ENCODE data around the gene NHLH1. TPM values are rescaled to one million over a fixed set of nuclear protein-coding genes. Genes with fewer than 3 reads are reported as not detected.

The NHLH1 gene
- polyA plus RNA-seq, 1 experiment, result 0.20 TPM

DNA sequence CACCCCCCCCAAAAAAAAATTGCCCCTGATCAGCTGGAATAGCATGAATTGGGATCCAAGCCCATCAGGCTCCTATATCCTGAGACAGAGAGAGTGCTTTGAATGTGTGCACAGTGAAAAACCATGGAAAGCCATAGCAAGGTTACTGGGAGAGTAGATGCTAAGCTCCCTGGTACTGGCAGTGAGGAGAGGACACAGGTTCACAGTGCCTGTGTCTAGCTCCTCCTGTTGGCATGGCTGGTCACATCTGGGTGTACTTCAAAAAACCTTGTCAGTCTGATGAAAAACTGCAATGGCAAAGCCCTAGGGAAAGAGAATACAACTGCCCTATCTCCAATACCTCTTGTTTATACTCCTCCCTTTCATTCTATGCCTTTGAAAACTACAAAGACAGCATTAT, 36.8 kb upstream of the NHLH1 start:
- TF ChIP-seq, protein P1, sequence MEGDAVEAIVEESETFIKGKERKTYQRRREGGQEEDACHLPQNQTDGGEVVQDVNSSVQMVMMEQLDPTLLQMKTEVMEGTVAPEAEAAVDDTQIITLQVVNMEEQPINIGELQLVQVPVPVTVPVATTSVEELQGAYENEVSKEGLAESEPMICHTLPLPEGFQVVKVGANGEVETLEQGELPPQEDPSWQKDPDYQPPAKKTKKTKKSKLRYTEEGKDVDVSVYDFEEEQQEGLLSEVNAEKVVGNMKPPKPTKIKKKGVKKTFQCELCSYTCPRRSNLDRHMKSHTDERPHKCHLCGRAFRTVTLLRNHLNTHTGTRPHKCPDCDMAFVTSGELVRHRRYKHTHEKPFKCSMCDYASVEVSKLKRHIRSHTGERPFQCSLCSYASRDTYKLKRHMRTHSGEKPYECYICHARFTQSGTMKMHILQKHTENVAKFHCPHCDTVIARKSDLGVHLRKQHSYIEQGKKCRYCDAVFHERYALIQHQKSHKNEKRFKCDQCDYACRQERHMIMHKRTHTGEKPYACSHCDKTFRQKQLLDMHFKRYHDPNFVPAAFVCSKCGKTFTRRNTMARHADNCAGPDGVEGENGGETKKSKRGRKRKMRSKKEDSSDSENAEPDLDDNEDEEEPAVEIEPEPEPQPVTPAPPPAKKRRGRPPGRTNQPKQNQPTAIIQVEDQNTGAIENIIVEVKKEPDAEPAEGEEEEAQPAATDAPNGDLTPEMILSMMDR (IDR thresholded peaks at IDR 0.05; ENCODE audit: insufficient read depth, low read depth, low read length), result no peak
- Histone ChIP-seq H3K4me3 (ENCODE audit: low read depth, low read length) (no peak overlapping the region), H3K36me3 (ENCODE audit: control insufficient read depth, insufficient read depth, low read length) (peaks cover 35% of the 10 kb centered on the region), H3K27me3 (ENCODE audit: control insufficient read depth, insufficient read depth, low read length) (no peaks in the 10 kb centered on the region)
- ChIA-PET POLR2A (no interaction called here), CTCF (interaction anchor here (1.3 to 4.3 kb wide), 3 partner anchors 11 to 38 kb away, joined by 3 to 18 read pairs (median 7); no protein-coding TSS in a partner anchor)
- DNase-seq (ENCODE audit: low read depth), result no peak

DNA sequence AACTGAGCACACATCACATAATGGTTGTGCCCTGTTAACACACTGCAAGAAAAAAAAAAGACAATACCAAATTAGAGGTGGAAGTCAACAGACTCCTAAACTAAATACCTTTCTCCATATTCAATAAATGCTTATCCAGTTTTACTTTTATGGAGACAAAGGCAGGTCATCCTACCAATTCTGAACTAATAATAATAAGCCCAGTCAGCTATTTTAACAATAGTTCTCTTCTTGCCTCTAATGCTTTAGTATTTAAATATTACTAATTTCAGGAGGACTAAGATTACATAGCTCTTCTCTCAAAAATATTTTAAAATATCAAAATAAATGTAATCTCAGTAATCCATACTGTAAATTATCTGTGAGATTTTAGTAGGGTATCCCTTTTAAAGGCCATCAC, 34.4 kb upstream of the NHLH1 start:
- ChIA-PET CTCF (interaction anchor here (0.6 to 3.2 kb wide), 2 partner anchors 18 to 41 kb away, joined by 3 to 17 read pairs; no protein-coding TSS in a partner anchor), POLR2A (no interaction called here)
- TF ChIP-seq, protein P1 (IDR thresholded peaks at IDR 0.05; ENCODE audit: insufficient read depth, low read depth, low read length), result no peak
- H3K27me3 ChIP-seq (ENCODE audit: control insufficient read depth, insufficient read depth, low read length), result no peaks in the 10 kb centered on the region
- no peak for DNase-seq (ENCODE audit: low read depth)
- peaks cover 26% of the 10 kb centered on the region for H3K36me3 ChIP-seq (ENCODE audit: control insufficient read depth, insufficient read depth, low read length)
- no peak overlapping the region for H3K4me3 ChIP-seq (ENCODE audit: low read depth, low read length)

DNA sequence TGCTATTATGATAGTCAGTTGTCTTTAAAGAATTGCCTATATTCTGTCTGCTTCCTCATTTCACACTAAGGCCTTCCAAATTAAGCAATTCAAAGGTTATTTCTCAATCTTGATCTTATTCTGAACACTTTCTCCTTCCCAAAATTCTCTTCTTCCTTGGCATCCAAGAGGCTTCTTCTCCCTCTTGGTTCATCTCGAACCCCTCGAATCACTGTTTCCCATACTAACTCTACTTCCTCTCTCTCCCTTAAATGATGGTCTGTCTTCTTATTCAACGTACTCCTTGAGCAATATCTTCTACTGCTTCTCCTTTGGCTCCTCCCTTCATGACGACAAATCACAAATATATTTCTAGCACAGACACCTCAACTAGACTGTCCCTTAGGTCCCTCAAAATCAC, 28.3 kb upstream of the NHLH1 start:
- TF ChIP-seq, protein P1 (IDR thresholded peaks at IDR 0.05; ENCODE audit: insufficient read depth, low read depth, low read length), result no peak
- POLR2A ChIA-PET, result no interaction called here
- Histone ChIP-seq H3K36me3 (ENCODE audit: control insufficient read depth, insufficient read depth, low read length) (peaks cover 7% of the 10 kb centered on the region; the same call in 1 of the 2 replicates), H3K27me3 (ENCODE audit: control insufficient read depth, insufficient read depth, low read length) (no peaks in the 10 kb centered on the region), H3K4me3 (ENCODE audit: low read depth, low read length) (no peak overlapping the region)
- no peak for DNase-seq (ENCODE audit: low read depth)
- CTCF ChIA-PET, result interaction anchor here (1.6 kb wide), 1 partner anchor 47 kb away, joined by 4 read pairs; no protein-coding TSS in a partner anchor

DNA sequence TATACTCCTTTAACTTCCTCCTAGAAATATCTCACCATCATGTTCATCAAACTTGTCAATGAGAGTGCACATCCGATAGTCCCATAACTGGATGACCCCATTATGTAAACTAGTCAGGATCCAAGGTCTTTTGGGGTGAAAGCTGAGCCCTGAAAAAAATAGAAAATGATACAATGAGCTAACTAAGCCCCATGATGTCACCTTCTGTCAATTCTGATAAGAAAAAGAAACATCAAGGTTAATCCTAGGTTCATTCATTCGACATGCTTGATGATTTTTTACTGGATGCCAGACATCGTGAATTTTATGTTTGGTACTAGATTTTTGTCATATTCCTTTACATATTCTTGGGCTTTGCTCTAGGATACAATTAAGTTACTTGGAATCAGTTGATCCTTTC, 26.7 kb upstream of the NHLH1 start:
- Histone ChIP-seq H3K4me3 (ENCODE audit: low read depth, low read length) (no peak overlapping the region), H3K27me3 (ENCODE audit: control insufficient read depth, insufficient read depth, low read length) (no peaks in the 10 kb centered on the region), H3K36me3 (ENCODE audit: control insufficient read depth, insufficient read depth, low read length) (peaks cover 5% of the 10 kb centered on the region; the same call in 1 of the 2 replicates)
- TF ChIP-seq, protein P1 (IDR thresholded peaks at IDR 0.05; ENCODE audit: insufficient read depth, low read depth, low read length), result no peak
- ChIA-PET CTCF (interaction anchor here (0.9 to 1.6 kb wide), 2 partner anchors 49 to 67 kb away, joined by 3 to 4 read pairs; no protein-coding TSS in a partner anchor), POLR2A (no interaction called here)
- DNase-seq (ENCODE audit: low read depth), result no peak

DNA sequence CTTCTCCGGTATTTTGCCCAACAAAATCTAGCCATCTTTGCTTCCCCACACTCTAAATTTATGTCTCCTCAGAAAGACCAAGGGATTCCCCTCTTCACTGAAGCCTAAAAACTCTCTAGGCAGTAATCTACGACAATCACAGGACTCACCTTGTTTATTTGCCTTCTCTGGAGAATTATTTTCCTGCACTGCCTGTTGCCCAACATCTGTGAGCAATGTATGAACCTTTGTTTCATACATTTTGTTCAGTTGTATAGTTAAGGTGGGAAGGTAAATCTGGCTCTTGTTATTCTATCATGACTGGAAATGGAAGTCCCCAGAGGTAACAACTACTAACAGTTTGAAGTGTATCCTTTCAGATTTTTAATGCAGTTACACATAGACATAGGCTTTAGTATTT, 26.0 kb upstream of the NHLH1 start:
- ChIA-PET CTCF (no interaction called here), POLR2A (no interaction called here)
- no peaks in the 10 kb centered on the region for H3K27me3 ChIP-seq (ENCODE audit: control insufficient read depth, insufficient read depth, low read length)
- no peak for DNase-seq (ENCODE audit: low read depth)
- TF ChIP-seq, protein P1 (IDR thresholded peaks at IDR 0.05; ENCODE audit: insufficient read depth, low read depth, low read length), result no peak
- H3K36me3 ChIP-seq (ENCODE audit: control insufficient read depth, insufficient read depth, low read length), result peaks cover 5% of the 10 kb centered on the region; the same call in 1 of the 2 replicates
- no peak overlapping the region; the same call in 1 of the 2 replicates for H3K4me3 ChIP-seq (ENCODE audit: low read depth, low read length)
